HepG2 (cell line): ENCODE results near the gene STX1B. TPM values are rescaled to one million over a fixed set of nuclear protein-coding genes. Genes with fewer than 3 reads are reported as not detected.
A peak's percentile ranks its signal among the peaks of the same experiment; 100 is the strongest.

Experiments
- BHLHE40 ChIP-seq: IDR thresholded peaks from 2 replicates; pipeline ENCODE4 v1.6.1; 2011; ENCODE audit warnings: low read length, improper control_type of control experiment
- CBX2 ChIP-seq, 2 experiments: fragments of 200-600 bp in 1 of 2; sonication (generic); formaldehyde crosslinking in 1 of 2; IDR thresholded peaks; 2 replicates each; pipeline versions ENCODE4 v1.7.0 to v1.8.1; 2018 to 2022; ENCODE audit warnings: low read depth in 2 of 2, low read length in 1 of 2, mild to moderate bottlenecking in 1 of 2, missing genetic modification reagents in 1 of 2
- CREBL2 ChIP-seq: sonication (generic); formaldehyde crosslinking; IDR thresholded peaks from 2 replicates; pipeline ENCODE4 v1.8.1; 2023; ENCODE audit warnings: missing genetic modification reagents, mild to moderate bottlenecking, borderline replicate concordance
- DZIP1 ChIP-seq: sonication (generic); formaldehyde crosslinking; IDR thresholded peaks from 2 replicates; pipeline ENCODE4 v1.5.0; 2020; ENCODE audit warnings: mild to moderate bottlenecking, missing genetic modification reagents
- ETV6 ChIP-seq: sonication (generic); formaldehyde crosslinking; conservative IDR thresholded peaks from 2 replicates; pipeline ENCODE4 v1.4.0; 2020; ENCODE audit warnings: missing genetic modification reagents
- HCFC1 ChIP-seq: fragments of 150-350 bp; IDR thresholded peaks from 2 replicates; pipeline ENCODE4 v1.6.1; 2014; ENCODE audit warnings: low read depth, low read length
- HNF1B ChIP-seq: sonication (generic); formaldehyde crosslinking; IDR thresholded peaks from 2 replicates; pipeline ENCODE4 v1.5.1; 2020; ENCODE audit warnings: mild to moderate bottlenecking, moderate library complexity, missing genetic modification reagents
- JARID2 ChIP-seq: sonication (generic); formaldehyde crosslinking; IDR thresholded peaks from 2 replicates; pipeline ENCODE4 v1.8.1; 2023; ENCODE audit warnings: missing genetic modification reagents, inconsistent platforms; ENCODE audit not compliant: insufficient replicate concordance
- JDP2 ChIP-seq: sonication (generic); formaldehyde crosslinking; IDR thresholded peaks from 2 replicates; pipeline ENCODE4 v1.8.1; 2022; ENCODE audit warnings: missing genetic modification reagents, borderline replicate concordance
- LBX2 ChIP-seq: sonication (generic); formaldehyde crosslinking; IDR thresholded peaks from 2 replicates; pipeline ENCODE4 v1.5.0; 2020; ENCODE audit warnings: missing genetic modification reagents, mild to moderate bottlenecking, borderline replicate concordance
- LCORL ChIP-seq, 2 experiments: fragments of 450-650 bp in 1 of 2; sonication (generic) in 1 of 2; formaldehyde crosslinking in 1 of 2; IDR thresholded peaks; 2 replicates each; pipeline versions ENCODE4 v1.5.0 to v1.6.1; 2017 to 2020; ENCODE audit warnings: antibody characterized with exemption in 1 of 2, missing genetic modification reagents in 1 of 2
- MEIS1 ChIP-seq: sonication (generic); formaldehyde crosslinking; IDR thresholded peaks from 2 replicates; pipeline ENCODE4 v1.9.0; 2021; ENCODE audit warnings: mild to moderate bottlenecking, missing genetic modification reagents, moderate library complexity, borderline replicate concordance
- MTF1 ChIP-seq: sonication (generic); formaldehyde crosslinking; IDR thresholded peaks from 2 replicates; pipeline ENCODE4 v1.5.0; 2020; ENCODE audit warnings: missing genetic modification reagents
- NCOR1 ChIP-seq: fragments of 200-600 bp; sonication (generic); IDR thresholded peaks from 2 replicates; pipeline ENCODE4 v1.7.0; 2017; ENCODE audit warnings: antibody characterized with exemption, low read length, borderline replicate concordance
- PHF8 ChIP-seq: sonication (generic); formaldehyde crosslinking; IDR thresholded peaks from 2 replicates; pipeline ENCODE4 v1.5.0; 2020; ENCODE audit warnings: missing genetic modification reagents
- SMAD9 ChIP-seq: sonication (generic); formaldehyde crosslinking; IDR thresholded peaks from 2 replicates; pipeline ENCODE4 v1.5.1; 2020; ENCODE audit warnings: mild to moderate bottlenecking, missing genetic modification reagents
- SMYD3 ChIP-seq: sonication (generic); formaldehyde crosslinking; IDR thresholded peaks from 2 replicates; pipeline ENCODE4 v1.8.1; 2023; ENCODE audit warnings: mild to moderate bottlenecking, missing genetic modification reagents
- SNRNP70 ChIP-seq: fragments of 200-400 bp; formaldehyde crosslinking; IDR thresholded peaks from 2 replicates; pipeline ENCODE4 v1.6.1; 2017; ENCODE audit warnings: mild to moderate bottlenecking, low read depth, low read length, moderate library complexity
- TFAP4 ChIP-seq: sonication (generic); IDR thresholded peaks from 2 replicates; pipeline ENCODE4 v1.6.1; 2016; ENCODE audit warnings: low read depth, borderline replicate concordance
- ZNF101 ChIP-seq: sonication (generic); formaldehyde crosslinking; IDR thresholded peaks from 2 replicates; pipeline ENCODE4 v1.4.0; 2020; ENCODE audit warnings: mild to moderate bottlenecking, low read depth, missing genetic modification reagents, borderline replicate concordance
- ZNF12 ChIP-seq: sonication (generic); formaldehyde crosslinking; IDR thresholded peaks from 2 replicates; pipeline ENCODE4 v1.5.0; 2020; ENCODE audit warnings: missing genetic modification reagents
- ZNF367 ChIP-seq: sonication (generic); formaldehyde crosslinking; IDR thresholded peaks from 2 replicates; pipeline ENCODE4 v1.4.0; 2020; ENCODE audit warnings: missing genetic modification reagents, borderline replicate concordance
- ZNF468 ChIP-seq: sonication (generic); formaldehyde crosslinking; IDR thresholded peaks from 2 replicates; pipeline ENCODE4 v1.8.0; 2022; ENCODE audit warnings: mild to moderate bottlenecking, moderate library complexity, missing genetic modification reagents
- polyA plus RNA-seq, 8 experiments: library from polyadenylated mRNA; depleted of rRNA in 3 of 8; stranded (reverse) in 7 of 8; unstranded in 1 of 8; fragments of >200 nt; fragmentation: Illumina TruSeq in 4 of 8; extraction: Trizol in 4 of 8; gene quantifications; 2 replicates each; pipeline versions ENCODE4 v1.2.1 to v1.2.3, GENCODE V29; 2011 to 2016; ENCODE audit warnings: low read depth in 4 of 8, missing spikeins in 1 of 8, mixed read lengths in 1 of 8; ENCODE audit not compliant: insufficient read depth in 1 of 8
- total RNA-seq, 5 experiments: library from RNA; depleted of rRNA; stranded (reverse); fragments of >200 nt; fragmentation: Illumina TruSeq; extraction: Trizol; gene quantifications; 2 replicates each; pipeline ENCODE4 v1.2.3, GENCODE V29; 2016; ENCODE audit warnings: low read depth in 1 of 5

Gene STX1B
- total and polyA plus RNA-seq, 2 of the 13 experiments (the other 11 are each of a cell fraction or from before 2014, with no cell fraction given): 2.1 to 3.0 TPM

DNA sequence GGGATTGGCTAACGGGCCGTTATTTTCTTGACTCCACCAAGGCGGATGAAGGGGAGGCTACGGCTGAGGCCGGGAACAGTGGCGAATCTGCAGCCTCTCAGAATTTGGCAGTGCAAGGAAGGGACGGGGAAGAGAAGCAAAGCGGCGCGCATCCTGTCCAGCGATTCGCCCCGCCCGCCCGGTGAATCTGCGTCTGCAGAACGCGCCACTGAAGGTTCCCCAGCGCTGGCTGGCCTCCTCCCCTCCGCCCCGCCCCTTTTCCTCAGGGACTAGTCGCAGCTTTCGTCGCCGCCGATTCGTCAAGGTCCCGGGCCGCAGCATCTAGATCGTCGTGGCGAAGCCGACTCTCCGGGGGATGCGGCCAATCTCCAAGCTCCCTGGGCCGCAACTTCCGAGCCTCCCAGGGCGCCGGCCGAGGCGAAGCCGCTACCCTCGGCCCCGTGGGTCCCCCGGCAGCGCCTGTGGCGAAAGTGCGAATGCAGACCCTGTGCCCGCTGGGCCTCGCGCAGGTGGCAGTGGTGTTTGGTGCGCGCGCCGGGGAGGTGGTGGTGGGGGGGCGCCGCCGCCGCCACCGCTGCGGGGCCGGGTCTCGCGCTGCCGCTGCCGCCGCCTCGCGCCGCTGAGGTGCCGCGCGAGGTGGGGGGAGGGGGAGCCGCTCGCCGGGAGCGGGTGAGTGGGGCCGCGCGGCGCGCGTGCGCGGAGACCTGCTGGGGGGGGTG, 52.8 kb downstream of the STX1B start, which contains the start of gene SETD1A (continued):
- TF ChIP-seq SMYD3 (CRISPR knock-in tag) (no peak), ZNF12 (CRISPR knock-in tag) (no peak; the same call in 1 of the 2 replicates), NCOR1 (peak; percentile 75; the same call in 1 of the 2 replicates), JDP2 (CRISPR knock-in tag) (no peak), ZNF468 (CRISPR knock-in tag) (no peak), ZNF367 (no peak; the same call in 1 of the 2 replicates), HNF1B (CRISPR knock-in tag) (no peak; the same call in none of the 2 replicates), MTF1 (CRISPR knock-in tag) (no peak), LCORL (IDR thresholded peaks at IDR 0.05) (no peak), LCORL (CRISPR knock-in tag; IDR thresholded peaks at IDR 0.05) (peak; percentile 84), SMAD9 (CRISPR knock-in tag) (no peak), BHLHE40 (no peak; the same call in 1 of the 2 replicates), SNRNP70 (no peak), LBX2 (CRISPR knock-in tag) (no peak), ETV6 (CRISPR knock-in tag) (peak; percentile 55), JARID2 (CRISPR knock-in tag) (peak; percentile 23), MEIS1 (0 out of 2 replicates have a peak, but pooled peaks have one; percentile 68), CBX2 (IDR thresholded peaks at IDR 0.05; ENCODE audit: low read depth, low read length) (no peak), CBX2 (CRISPR knock-in tag; IDR thresholded peaks at IDR 0.05; ENCODE audit: low read depth) (no peak), TFAP4 (peak; percentile 68; the same call in 1 of the 2 replicates), CREBL2 (CRISPR knock-in tag) (no peak), DZIP1 (CRISPR knock-in tag) (no peak), ZNF101 (CRISPR knock-in tag) (0 out of 2 replicates have a peak, but pooled peaks have one; percentile 15), HCFC1 (peak; percentile 53; the same call in 1 of the 2 replicates), PHF8 (CRISPR knock-in tag) (peak; percentile 60)
